GM10248 (cell line): Measurements from ENCODE around the gene WIPF1.

Source experiments
- CTCF ChIA-PET: fragments of 300-600 bp; sonication (Branson Sonifier 250); formaldehyde crosslinking; extraction: SDS; loops from one replicate; lab custom pipeline; 2021; ENCODE audit warnings: antibody characterized with exemption; lab: Yijun Ruan, JAX
- POLR2A ChIA-PET: fragments of 350-650 bp; sonication (Branson Sonifier 250); formaldehyde crosslinking; extraction: SDS; loops from one replicate; lab custom pipeline; 2020; ENCODE audit warnings: antibody characterized with exemption; lab: Yijun Ruan, JAX
- DNase-seq: peaks from one replicate; pipeline ENCODE4 v3.0.0; 2012; ENCODE audit errors: extremely low spot score
- TF ChIP-seq, protein P1 (sequence below): IDR thresholded peaks from 2 replicates; pipeline ENCODE4 v1.5.1; 2012; ENCODE audit warnings: mild to moderate bottlenecking, low read depth; ENCODE audit errors: extremely low read depth, missing control alignments, control extremely low read depth

WIPF1 gene

DNA sequence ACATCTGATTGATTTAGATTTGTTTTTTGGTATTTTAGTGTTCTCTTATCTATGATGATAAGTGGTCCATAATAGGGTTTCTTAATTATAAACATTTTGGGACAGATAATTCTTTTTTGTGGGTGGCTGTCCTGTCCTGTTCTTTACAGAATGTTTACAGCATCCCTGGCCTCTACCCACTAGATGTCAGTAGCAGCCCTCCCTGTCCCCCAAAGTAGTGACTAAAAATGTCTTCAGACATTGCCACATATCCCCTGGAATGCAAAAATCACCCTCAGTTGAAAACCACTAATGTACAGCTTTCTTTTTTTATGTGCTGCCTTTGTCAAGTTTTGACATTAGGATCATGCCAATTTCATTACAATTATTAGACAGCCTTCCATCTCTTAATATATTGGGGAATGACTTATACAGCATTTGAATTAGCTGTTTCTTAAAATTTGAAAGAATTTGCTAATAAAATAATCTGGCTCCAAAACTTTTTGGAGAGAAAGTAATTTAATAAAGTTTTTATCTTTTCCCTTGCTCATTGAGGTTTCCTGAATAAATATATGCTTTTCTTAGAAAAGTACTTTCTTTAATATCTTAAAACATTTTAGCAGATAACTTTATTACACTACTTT is 19.5 kb downstream of the WIPF1 start:
- DNase-seq = no peak
- TF ChIP-seq, protein P1, sequence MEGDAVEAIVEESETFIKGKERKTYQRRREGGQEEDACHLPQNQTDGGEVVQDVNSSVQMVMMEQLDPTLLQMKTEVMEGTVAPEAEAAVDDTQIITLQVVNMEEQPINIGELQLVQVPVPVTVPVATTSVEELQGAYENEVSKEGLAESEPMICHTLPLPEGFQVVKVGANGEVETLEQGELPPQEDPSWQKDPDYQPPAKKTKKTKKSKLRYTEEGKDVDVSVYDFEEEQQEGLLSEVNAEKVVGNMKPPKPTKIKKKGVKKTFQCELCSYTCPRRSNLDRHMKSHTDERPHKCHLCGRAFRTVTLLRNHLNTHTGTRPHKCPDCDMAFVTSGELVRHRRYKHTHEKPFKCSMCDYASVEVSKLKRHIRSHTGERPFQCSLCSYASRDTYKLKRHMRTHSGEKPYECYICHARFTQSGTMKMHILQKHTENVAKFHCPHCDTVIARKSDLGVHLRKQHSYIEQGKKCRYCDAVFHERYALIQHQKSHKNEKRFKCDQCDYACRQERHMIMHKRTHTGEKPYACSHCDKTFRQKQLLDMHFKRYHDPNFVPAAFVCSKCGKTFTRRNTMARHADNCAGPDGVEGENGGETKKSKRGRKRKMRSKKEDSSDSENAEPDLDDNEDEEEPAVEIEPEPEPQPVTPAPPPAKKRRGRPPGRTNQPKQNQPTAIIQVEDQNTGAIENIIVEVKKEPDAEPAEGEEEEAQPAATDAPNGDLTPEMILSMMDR = peak; percentile 49
- ChIA-PET POLR2A (no interaction called here), CTCF (interaction anchor here (0.7 to 5.0 kb wide), 22 partner anchors 8 to 122 kb away, joined by 3 to 67 read pairs (median 5); partner anchors contain the start of gene WIPF1)

DNA sequence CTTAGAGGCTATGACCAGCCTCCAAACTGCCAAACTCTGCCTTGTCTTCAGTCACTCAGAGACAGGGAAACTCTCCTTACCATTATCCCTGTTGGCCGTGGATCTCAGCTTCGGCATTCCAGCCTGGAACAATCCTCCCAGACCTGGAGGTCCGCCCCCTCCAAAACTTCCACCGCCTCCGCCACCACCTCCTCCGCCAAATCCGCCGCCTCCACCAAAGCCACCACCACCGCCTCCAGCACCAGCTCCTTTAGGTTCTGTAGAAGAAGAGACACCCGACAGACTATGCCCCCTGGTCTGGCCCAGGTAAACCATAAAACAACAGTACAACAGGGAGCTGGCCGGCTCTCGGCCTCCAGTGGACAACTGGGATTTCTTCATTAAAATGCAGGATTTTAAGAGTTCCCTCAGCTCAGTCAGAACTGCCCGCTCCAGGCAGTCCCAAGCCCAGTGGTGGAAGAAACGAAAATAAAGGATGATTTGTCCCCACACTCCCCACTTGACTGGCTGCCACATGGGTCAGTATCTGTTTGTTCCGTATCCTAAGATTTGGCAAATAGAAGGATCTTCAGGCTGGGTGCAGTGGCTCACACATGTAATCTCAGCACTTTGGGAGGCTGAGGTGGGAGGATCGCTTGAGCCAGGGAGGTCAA is 22.4 kb downstream of the WIPF1 start:
- POLR2A ChIA-PET = no interaction called here
- DNase-seq = no peak
- TF ChIP-seq, protein P1 = no peak
- CTCF ChIA-PET = interaction anchor here (1.1 to 1.7 kb wide), 6 partner anchors 9 to 117 kb away, joined by 3 to 7 read pairs (median 3); partner anchors contain the start of gene WIPF1

DNA sequence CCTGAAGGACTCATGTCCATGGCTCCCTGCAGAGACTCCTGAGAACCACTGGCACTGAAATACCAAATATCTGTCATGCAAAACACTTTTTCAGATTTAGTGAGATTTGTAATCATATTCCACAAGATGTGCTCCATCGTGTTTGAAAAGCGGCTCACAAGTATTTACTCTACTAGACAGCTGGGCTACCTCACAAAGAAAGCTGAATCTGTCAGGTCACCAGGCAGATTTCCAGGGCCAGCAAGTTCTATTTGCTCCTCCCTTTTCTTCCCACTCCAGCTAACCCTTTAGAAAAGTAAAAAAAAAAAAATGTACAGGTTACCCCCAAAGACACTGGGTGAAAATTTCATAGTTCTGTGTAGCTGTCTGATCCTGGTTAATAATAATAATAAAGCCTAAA is 22.9 kb downstream of the WIPF1 start:
- CTCF ChIA-PET = interaction anchor here (1.3 to 1.7 kb wide), 3 partner anchors 23 to 112 kb away, joined by 3 to 7 read pairs (median 3); partner anchors contain the start of gene WIPF1
- no peak for DNase-seq
- POLR2A ChIA-PET = interaction anchor here (0.5 kb wide), 1 partner anchor 326 kb away, joined by 4 read pairs; the partner anchor contains the start of gene OLA1
- TF ChIP-seq, protein P1 = no peak

DNA sequence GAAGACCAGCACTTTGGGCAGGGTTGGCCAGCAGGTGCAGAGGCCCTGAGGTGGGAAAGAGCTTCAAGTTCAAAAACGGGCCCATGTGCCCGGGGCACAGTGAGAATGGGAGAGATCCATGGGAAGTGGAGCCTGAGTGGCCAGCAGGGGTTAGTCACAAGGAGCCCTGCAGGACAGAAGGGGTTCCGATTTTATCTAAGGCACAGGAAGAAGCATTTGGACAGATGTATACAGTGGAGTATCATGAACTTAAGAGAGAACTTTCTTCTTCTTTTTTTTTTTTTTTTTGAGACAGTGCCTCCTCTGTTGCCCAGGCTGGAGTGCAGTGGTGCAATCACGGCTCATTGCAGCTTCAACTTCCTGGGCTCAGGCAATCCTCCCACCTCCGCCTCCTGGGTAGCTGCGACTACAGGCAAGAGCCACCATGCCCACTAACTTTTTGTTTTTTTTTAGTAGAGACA is 24.0 kb downstream of the WIPF1 start:
- no peak for DNase-seq
- TF ChIP-seq, protein P1 = no peak
- ChIA-PET POLR2A (no interaction called here), CTCF (interaction anchor here (1.5 to 1.6 kb wide), 2 partner anchors 30 to 72 kb away, joined by 3 to 5 read pairs; no protein-coding TSS in a partner anchor)

DNA sequence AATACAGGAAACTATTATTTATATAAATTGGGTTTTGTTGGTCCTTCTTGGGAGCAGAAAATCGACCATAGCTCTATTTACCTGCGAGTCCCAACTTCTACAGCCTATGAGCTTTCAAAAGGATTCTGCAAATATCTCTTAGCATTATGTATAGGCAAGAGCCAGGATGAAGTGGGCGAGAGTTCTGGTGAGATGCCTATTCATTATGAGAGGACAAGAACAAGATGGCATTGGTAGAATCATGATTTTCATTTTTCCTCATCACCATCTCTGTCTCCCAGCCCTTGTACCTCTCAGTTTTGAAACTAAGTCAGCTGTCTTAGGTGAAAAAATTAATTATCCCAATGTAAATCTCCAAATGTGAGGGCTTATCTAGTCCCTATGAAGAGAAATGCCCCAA is 25.0 kb downstream of the WIPF1 start:
- TF ChIP-seq, protein P1 = no peak
- ChIA-PET POLR2A (no interaction called here), CTCF (interaction anchor here (1.6 to 2.6 kb wide), 2 partner anchors 8 to 31 kb away, joined by 5 to 10 read pairs; no protein-coding TSS in a partner anchor)
- DNase-seq = no peak

DNA sequence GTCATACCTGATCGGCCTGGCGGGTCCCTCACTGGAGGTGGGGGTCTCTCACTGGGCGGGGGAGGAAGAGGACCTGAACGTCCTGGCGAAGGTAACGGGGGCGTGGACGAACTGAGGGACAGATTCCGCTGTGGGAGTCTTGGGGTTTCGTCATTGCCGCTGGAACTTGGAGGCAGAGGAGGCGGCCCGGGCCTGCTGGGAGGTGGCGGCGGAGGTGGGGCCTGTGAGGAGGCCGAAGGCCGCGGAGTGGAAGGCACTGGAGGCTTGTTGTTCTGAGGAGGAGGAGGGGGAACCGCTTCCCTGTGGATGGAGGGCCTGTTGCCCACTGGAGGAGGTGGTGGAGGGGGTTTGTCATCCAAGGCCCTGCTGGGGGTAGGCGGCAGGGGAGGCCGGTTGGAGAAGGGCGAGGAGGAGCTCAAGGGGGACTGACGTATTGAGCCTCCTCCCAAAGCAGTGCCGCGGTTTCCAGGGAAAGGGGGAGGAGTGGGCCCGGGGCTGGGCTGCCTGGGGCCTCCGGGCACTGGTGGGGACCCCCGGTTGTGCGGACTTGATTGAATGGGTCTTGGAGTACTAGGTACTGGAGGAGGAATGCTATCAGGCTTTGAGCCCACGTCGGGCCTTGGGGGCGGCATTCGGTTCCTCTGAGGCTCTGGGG is 25.8 kb downstream of the WIPF1 start:
- no peak for DNase-seq
- ChIA-PET CTCF (interaction anchor here (1.2 to 2.6 kb wide), 3 partner anchors 9 to 109 kb away, joined by 4 to 10 read pairs (median 5); no protein-coding TSS in a partner anchor), POLR2A (no interaction called here)
- TF ChIP-seq, protein P1 = no peak
